GM18519 (cell line): ENCODE measurements around the gene SERPINA1.
"Not testable (repeated sequence)": the region's sequence is repeated elsewhere in the genome, so short reads cannot be mapped to it uniquely, and the experiment has no call there.

Source experiments
- ATAC-seq: cut with Tn5 transposase; IDR thresholded peaks from one replicate; pipeline ENCODE4 v1.9.1; 2021; ENCODE audit warnings: mild to moderate bottlenecking, moderate library complexity; ENCODE audit not compliant: unreplicated experiment, low FRiP score

Gene SERPINA1

GRCh38 chr14:94373708-94374107 lies 14.7 kb downstream of the SERPINA1 start:
- no peak for ATAC-seq

- ATAC-seq = no peak
These were observed 16.3 kb downstream of the SERPINA1 start for GRCh38 chr14:94372021-94372605.

- ATAC-seq = no peak
These were observed 17.9 kb downstream of the SERPINA1 start for GRCh38 chr14:94370524-94370910.

- ATAC-seq = not testable (repeated sequence)
These were observed 18.5 kb downstream of the SERPINA1 start for GRCh38 chr14:94369766-94370523.

GRCh38 chr14:94368956-94369355 lies 19.4 kb downstream of the SERPINA1 start:
- ATAC-seq = no peak

GRCh38 chr14:94368243-94368590 lies 20.2 kb downstream of the SERPINA1 start:
- ATAC-seq = no peak

GRCh38 chr14:94367347-94368242 lies 20.8 kb downstream of the SERPINA1 start:
- no peak for ATAC-seq

- ATAC-seq = no peak
These were observed 22.1 kb downstream of the SERPINA1 start, which contains the start of gene SERPINA2 for GRCh38 chr14:94366146-94366915. TSS of gene SERPINA2 (minus strand) at chr14:94366698.

- no peak for ATAC-seq
These were observed 22.8 kb downstream of the SERPINA1 start for GRCh38 chr14:94365624-94366023.

GRCh38 chr14:94364964-94365363 lies 23.4 kb downstream of the SERPINA1 start:
- ATAC-seq = no peak

- ATAC-seq = no peak
These were observed 24.4 kb downstream of the SERPINA1 start for GRCh38 chr14:94364037-94364436.

- no peak for ATAC-seq
These were observed 25.2 kb downstream of the SERPINA1 start for GRCh38 chr14:94363151-94363624.

- no peak for ATAC-seq
These were observed 25.7 kb downstream of the SERPINA1 start for GRCh38 chr14:94362614-94363133.

GRCh38 chr14:94361682-94362081 lies 26.7 kb downstream of the SERPINA1 start:
- ATAC-seq = no peak

GRCh38 chr14:94360945-94361565 lies 27.3 kb downstream of the SERPINA1 start:
- ATAC-seq = no peak

- no peak for ATAC-seq
These were observed 31.2 kb downstream of the SERPINA1 start for GRCh38 chr14:94357166-94357565.

GRCh38 chr14:94356379-94357056 lies 31.9 kb downstream of the SERPINA1 start:
- no peak for ATAC-seq

- ATAC-seq = no peak
These were observed 33.1 kb downstream of the SERPINA1 start for GRCh38 chr14:94355191-94355794.
